Ishikawa (cell line): ENCODE results near the gene CBX3.
A peak's percentile ranks its signal among the peaks of the same experiment; 100 is the strongest.

Experiments
- CEBPB ChIP-seq: IDR thresholded peaks from 2 replicates; pipeline ENCODE4 v1.6.1; 2012
- CREB1 ChIP-seq: IDR thresholded peaks from 2 replicates; pipeline ENCODE4 v1.6.1; 2012; ENCODE audit warnings: low read depth
- EGR1 ChIP-seq: IDR thresholded peaks from 2 replicates; pipeline ENCODE4 v1.6.1; 2012
- EP300 ChIP-seq: IDR thresholded peaks from 2 replicates; pipeline ENCODE4 v1.6.1; 2012; ENCODE audit warnings: borderline replicate concordance
- FOXM1 ChIP-seq: IDR thresholded peaks from 2 replicates; pipeline ENCODE4 v1.6.1; 2012; ENCODE audit warnings: low read depth, borderline replicate concordance
- MAX ChIP-seq: IDR thresholded peaks from 2 replicates; pipeline ENCODE4 v1.6.1; 2012
- NFIC ChIP-seq: IDR thresholded peaks from 2 replicates; pipeline ENCODE4 v1.6.1; 2012
- RAD21 ChIP-seq: IDR thresholded peaks from 2 replicates; pipeline ENCODE4 v1.6.1; 2012; ENCODE audit warnings: low read depth
- TAF1 ChIP-seq: IDR thresholded peaks from 2 replicates; pipeline ENCODE4 v1.6.1; 2012; ENCODE audit warnings: low read depth, mild to moderate bottlenecking
- TCF12 ChIP-seq: IDR thresholded peaks from 2 replicates; pipeline ENCODE4 v1.6.1; 2012; ENCODE audit warnings: low read depth
- TEAD4 ChIP-seq: IDR thresholded peaks from 2 replicates; pipeline ENCODE4 v1.6.1; 2012
- YY1 ChIP-seq: IDR thresholded peaks from 2 replicates; pipeline ENCODE4 v1.6.1; 2012; ENCODE audit warnings: low read depth
- ZBTB7A ChIP-seq: IDR thresholded peaks from 2 replicates; pipeline ENCODE4 v1.6.1; 2012; ENCODE audit warnings: low read depth
- TF ChIP-seq, protein P1 (sequence below): IDR thresholded peaks from 2 replicates; pipeline ENCODE4 v1.6.1; 2012
- TF ChIP-seq, protein P2 (sequence below): IDR thresholded peaks from 2 replicates; pipeline ENCODE4 v1.6.1; 2012; ENCODE audit warnings: low read depth, mild to moderate bottlenecking

Gene CBX3

GRCh38 chr7:26188957-26189541 is 12.5 kb upstream of the CBX3 start:
- TF ChIP-seq, protein P1, sequence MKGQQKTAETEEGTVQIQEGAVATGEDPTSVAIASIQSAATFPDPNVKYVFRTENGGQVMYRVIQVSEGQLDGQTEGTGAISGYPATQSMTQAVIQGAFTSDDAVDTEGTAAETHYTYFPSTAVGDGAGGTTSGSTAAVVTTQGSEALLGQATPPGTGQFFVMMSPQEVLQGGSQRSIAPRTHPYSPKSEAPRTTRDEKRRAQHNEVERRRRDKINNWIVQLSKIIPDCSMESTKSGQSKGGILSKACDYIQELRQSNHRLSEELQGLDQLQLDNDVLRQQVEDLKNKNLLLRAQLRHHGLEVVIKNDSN, result no peak
- peak; percentile 46; the same call in 1 of the 2 replicates for TF ChIP-seq CEBPB
- TF ChIP-seq EGR1, result no peak

DNA sequence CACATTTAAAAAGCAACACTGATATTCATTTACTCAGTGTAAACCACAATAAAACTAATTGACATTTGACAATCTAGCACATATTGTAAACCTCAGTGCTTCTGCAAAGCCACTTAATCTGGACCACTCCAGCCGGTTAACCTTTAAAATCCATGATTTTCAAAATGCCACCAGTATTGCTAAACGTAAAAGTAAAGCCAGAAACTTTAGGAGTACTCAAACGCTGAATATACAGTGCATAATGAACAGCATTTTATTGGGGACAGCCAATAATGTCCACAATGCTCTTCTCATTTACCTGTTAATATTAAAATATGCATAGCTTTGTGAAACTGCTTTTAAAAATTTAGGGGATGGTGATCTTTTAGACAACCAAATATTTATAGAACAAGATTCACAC is 11.8 kb upstream of the CBX3 start:
- no peak for TF ChIP-seq RAD21
- no peak for TF ChIP-seq NFIC
- no peak for TF ChIP-seq YY1
- TF ChIP-seq EP300, result no peak
- TF ChIP-seq EGR1, result no peak
- TF ChIP-seq ZBTB7A, result no peak
- TF ChIP-seq, protein P1, result no peak
- no peak for TF ChIP-seq FOXM1
- TF ChIP-seq CEBPB, result no peak
- TF ChIP-seq TEAD4, result no peak
- TF ChIP-seq TAF1, result no peak
- TF ChIP-seq, protein P2, sequence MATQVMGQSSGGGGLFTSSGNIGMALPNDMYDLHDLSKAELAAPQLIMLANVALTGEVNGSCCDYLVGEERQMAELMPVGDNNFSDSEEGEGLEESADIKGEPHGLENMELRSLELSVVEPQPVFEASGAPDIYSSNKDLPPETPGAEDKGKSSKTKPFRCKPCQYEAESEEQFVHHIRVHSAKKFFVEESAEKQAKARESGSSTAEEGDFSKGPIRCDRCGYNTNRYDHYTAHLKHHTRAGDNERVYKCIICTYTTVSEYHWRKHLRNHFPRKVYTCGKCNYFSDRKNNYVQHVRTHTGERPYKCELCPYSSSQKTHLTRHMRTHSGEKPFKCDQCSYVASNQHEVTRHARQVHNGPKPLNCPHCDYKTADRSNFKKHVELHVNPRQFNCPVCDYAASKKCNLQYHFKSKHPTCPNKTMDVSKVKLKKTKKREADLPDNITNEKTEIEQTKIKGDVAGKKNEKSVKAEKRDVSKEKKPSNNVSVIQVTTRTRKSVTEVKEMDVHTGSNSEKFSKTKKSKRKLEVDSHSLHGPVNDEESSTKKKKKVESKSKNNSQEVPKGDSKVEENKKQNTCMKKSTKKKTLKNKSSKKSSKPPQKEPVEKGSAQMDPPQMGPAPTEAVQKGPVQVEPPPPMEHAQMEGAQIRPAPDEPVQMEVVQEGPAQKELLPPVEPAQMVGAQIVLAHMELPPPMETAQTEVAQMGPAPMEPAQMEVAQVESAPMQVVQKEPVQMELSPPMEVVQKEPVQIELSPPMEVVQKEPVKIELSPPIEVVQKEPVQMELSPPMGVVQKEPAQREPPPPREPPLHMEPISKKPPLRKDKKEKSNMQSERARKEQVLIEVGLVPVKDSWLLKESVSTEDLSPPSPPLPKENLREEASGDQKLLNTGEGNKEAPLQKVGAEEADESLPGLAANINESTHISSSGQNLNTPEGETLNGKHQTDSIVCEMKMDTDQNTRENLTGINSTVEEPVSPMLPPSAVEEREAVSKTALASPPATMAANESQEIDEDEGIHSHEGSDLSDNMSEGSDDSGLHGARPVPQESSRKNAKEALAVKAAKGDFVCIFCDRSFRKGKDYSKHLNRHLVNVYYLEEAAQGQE, result no peak
- no peak for TF ChIP-seq TCF12
- no peak for TF ChIP-seq MAX
- TF ChIP-seq CREB1, result no peak

DNA sequence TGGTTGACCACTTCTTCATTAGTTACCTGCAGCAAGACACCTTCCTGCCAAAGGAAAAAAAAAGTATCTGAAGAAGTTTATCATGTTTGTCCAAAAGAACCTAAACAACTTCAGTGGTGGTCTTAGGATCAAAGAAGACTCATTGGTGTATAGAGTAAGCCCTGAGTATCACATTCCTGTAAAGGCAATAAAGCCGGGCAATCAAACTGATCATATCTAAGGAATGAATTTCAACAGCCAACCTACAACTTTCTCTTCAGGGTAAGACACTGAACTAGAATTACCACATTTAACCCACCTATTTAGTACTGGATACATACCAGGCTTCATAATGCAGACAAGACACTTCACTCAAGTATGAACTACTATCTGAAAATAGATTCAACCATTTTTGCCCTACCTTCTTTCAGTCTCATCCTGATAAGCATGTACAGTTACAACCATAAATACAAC is 11.1 kb upstream of the CBX3 start:
- TF ChIP-seq EP300, result no peak
- TF ChIP-seq TAF1, result no peak

- TF ChIP-seq ZBTB7A, result no peak
- TF ChIP-seq YY1, result no peak
- no peak for TF ChIP-seq NFIC
- TF ChIP-seq, protein P1, result no peak
- no peak for TF ChIP-seq TEAD4
- TF ChIP-seq, protein P2, result no peak
- TF ChIP-seq MAX, result no peak
- TF ChIP-seq CEBPB, result no peak
- TF ChIP-seq EGR1, result no peak
- TF ChIP-seq EP300, result no peak
- no peak for TF ChIP-seq TAF1
- TF ChIP-seq CREB1, result no peak
- TF ChIP-seq TCF12, result no peak
- TF ChIP-seq FOXM1, result no peak
- TF ChIP-seq RAD21, result no peak
Measured at GRCh38 chr7:26191233-26191973, 10.1 kb upstream of the CBX3 start.

DNA sequence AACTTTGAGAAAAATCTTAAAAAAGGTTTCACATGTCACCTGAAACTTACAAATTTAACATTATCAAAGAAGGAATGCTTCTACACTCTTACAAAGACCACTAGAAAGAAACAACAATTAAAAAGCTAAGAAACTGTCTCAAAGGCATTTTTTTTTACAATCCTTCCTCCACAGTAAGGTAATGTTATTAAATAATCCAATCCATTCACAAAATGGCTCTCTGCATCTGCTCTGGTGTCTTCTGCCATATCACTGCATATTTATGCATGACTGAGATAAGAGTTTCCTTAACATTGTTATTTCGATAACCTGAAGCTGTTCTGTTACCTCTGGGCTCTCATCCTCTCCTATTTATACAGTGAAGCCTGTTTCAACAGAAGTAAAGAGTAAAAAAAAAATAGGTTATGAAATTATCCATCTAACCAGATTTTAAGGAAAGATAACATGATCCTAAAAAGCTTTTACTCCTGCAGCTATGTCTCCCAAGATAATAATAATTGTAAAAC is 9.5 kb upstream of the CBX3 start:
- no peak for TF ChIP-seq EGR1
- no peak for TF ChIP-seq NFIC
- no peak for TF ChIP-seq YY1
- TF ChIP-seq, protein P1, result no peak
- no peak for TF ChIP-seq FOXM1
- TF ChIP-seq, protein P2, result no peak
- no peak for TF ChIP-seq RAD21
- TF ChIP-seq MAX, result no peak
- no peak for TF ChIP-seq TAF1
- no peak for TF ChIP-seq ZBTB7A
